GM20431 (cell line): ENCODE data around the gene TMEM161A.
"Not testable (repeated sequence)": the region's sequence is repeated elsewhere in the genome, so short reads cannot be mapped to it uniquely, and the experiment has no call there.

Experiments used
- in situ Hi-C: fragments of 300-500 bp; cut with MseI, MboI; formaldehyde crosslinking; loops from one replicate; pipeline ENCODE4 v1.15.0; 2020; ENCODE audit warnings: low sequenced_read_pairs; ENCODE audit not compliant: unreplicated experiment

Gene TMEM161A

DNA sequence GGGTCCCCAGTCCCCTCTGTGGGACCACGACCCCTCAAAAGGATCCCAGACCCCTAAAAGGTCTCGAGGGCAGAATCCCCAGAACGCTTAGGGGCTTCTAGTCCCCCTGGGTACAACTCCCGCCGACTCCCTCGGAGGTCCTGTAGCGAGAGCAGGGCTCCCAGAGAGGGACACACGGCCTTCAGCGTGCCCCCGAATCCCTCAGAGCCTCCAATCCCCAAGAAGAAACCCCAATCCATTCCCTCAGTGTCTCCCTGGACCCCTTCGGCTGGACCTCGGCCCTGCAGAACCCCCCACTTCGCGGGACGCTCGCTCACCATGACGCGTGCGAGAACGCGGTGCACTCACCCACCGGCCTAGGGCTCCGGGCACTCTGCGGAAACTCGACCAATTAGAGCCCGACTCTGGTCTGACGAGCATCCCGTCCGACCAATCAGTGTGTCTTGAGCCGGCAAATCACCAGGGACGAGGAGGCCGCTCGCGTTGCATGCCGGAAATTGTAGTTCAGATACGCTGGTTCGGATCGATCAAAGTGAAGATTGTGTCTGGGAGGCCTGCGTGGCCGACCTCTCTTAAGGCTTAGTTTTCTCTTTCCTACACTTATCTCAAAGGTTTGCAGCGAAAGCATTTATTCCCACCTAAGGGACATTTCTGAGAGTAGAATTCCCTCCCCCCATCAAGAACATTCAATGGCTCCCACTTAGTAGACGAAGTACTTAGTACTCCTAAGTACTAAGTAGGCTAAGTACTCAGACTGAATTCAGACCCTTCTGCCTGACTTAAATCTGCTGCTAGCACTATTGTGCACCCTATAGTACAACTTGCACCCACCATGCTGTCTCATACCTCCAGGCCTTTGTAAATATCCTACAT is at the start of gene TMEM161A:
TMEM161A (minus strand) TSS at position 370 of the 873 bp plus-strand sequence; CDS start at position 320, 50 bp downstream.
- in situ Hi-C loops, result no loop called here

- in situ Hi-C loops, result no loop called here
Measured at GRCh38 chr19:19186742-19187141, 48.5 kb upstream of the TMEM161A start.

DNA sequence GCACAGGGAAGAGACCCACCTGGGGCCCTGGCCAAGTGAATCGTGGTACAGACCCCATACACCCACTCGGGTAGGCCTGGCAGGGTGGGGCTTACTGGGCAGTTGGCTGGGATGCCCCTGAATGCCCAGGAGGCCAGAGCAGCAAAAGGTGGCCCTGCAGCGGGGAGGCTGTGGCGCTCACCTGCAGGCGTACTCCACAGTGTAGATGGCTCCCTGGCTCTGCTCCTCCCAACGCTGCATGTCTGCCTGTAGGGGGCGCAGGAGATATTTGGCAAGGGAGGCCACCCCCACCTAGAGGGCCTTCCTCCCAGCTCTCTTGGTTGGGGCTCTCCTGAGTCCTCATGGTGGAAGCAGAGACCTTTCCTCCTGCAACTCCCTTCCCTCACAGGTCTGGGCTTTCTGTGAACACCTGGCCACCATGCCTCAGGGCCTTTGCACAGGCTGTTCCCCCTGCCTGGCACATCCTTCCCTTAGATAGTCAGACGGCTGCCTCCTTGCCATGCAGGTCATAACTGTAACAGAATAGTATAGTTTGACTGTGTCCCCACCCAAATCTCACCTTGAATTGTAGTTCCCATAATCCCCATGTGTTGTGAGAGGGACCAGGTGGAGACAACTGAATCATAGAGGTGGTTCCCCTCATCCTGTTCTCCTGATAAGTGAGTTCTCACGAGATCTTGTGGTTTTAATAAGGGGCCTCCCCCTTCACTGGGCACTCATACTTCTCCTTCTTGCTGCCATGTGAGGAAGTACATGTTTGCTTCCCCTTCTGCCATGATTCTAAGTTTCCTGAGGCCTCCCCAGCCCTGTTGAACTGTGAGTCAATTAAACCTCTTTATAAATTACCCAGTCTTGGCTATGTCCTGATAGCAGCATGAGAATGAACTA is 47.8 kb upstream of the TMEM161A start:
- in situ Hi-C loops, result no loop called here

DNA sequence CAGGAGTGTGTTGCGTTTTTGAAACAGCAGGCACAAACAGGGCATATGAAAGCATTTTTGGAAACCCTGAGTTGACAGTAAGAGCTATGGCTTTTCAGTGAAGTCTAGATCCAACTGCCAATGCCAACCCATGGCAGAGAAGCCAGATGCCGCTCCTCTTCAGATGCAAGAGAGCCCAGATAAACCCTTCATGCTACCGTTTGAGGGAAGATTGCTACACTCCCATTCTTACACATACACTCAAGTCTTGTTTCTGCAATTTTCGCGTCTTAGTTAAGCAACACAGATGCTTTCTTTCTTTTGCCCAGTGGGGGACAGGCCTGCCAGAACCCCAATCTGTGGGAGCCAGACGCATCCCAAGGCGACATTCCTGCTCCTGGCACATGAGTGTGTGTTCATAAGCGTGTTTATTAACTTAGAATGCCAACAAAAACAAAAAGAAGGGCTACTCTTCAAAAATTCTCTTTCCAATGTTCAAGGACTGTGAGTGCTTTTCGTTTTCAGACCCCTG is 43.3 kb upstream of the TMEM161A start:
- in situ Hi-C loops, result no loop called here

GRCh38 chr19:19179548-19180441 is 41.5 kb upstream of the TMEM161A start:
- in situ Hi-C loops, result no loop called here

- in situ Hi-C loops, result no loop called here
Measured at GRCh38 chr19:19176950-19177349, 38.7 kb upstream of the TMEM161A start.

GRCh38 chr19:19173243-19173642 is 35.0 kb upstream of the TMEM161A start:
- in situ Hi-C loops, result not testable (repeated sequence)

- in situ Hi-C loops, result no loop called here
Measured at GRCh38 chr19:19171821-19172532, 33.7 kb upstream of the TMEM161A start.

DNA sequence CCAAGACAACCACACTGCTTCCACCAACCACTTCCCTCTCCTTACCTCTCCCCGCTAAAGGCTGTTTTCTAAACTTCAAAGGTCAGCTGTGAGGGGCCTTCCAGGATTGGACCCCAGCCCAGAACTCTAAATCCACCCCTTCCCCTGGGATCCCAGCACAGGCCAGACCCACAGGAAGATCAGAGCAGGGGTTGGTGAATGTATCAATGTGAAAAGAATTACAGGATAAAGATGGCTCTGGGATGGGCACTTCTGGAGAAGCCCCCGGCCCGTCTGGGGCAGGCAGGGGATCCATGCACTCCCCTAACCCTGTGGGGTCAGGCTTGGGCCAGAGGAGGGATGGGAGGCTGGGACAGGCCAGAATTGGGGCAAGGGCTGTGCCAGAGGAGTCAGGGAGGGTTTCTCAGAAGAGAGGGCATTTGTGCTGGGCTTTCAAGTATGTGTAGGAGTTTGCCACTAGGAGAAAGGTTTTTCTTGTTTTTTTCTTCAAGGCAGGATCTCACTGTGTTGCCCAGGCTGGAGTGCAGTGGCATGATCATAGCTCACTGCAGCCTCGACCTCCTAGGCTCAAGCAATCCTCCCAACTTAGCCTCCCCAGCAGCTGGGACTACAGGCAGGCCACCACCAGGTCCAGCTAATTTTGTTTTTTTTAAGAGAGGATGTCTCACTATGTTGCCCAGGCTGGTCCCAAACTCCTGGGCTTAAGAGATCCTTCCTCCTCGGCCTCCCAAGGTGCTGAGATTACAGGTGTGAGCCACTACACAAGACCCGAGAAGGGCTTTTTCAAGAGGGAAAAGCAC is 32.8 kb upstream of the TMEM161A start:
- in situ Hi-C loops, result no loop called here

DNA sequence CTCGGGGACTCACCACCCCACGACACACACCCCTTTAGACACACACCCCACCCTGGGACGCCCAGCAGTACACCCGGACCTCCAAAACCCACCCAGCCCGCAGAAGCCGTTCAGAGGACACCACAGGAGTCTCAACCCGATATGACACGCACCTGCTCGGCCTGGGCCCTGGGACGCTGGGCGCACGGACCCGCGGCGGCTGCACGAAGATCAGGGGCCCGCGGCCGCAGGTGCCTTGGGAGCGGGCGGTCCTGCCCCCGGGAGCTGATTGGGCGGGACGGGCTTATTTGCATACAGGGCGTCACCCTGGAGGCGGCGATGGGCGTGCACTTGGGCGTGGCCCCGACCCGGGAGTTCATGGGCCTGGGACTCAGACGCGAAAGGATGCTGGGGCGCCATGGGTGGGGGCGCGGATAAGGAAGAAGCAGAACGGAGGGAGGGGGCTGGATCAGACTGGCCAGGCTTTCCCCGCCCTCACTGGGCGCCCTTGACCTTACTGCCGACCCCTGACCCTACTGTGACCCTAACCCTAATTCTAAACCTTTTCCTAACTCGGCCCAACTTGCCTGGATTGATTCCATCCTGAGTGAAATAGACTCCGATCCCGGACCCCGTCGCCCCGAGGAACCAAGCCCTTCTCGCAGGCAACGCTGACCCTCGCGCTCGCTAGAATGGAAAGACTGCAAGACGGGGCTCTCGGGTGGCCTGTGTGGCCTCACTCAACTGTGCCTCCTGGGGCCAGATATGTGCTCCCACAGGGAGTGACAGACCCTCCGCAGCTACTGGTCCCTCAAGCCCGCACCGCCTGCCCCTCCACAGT is 32.0 kb upstream of the TMEM161A start, which contains the start of gene MEF2B:
MEF2B (minus strand) TSS at position 211 of the 820 bp plus-strand sequence. CDS start 19,528 bp downstream, outside the sequence.
- in situ Hi-C loops, result no loop called here

DNA sequence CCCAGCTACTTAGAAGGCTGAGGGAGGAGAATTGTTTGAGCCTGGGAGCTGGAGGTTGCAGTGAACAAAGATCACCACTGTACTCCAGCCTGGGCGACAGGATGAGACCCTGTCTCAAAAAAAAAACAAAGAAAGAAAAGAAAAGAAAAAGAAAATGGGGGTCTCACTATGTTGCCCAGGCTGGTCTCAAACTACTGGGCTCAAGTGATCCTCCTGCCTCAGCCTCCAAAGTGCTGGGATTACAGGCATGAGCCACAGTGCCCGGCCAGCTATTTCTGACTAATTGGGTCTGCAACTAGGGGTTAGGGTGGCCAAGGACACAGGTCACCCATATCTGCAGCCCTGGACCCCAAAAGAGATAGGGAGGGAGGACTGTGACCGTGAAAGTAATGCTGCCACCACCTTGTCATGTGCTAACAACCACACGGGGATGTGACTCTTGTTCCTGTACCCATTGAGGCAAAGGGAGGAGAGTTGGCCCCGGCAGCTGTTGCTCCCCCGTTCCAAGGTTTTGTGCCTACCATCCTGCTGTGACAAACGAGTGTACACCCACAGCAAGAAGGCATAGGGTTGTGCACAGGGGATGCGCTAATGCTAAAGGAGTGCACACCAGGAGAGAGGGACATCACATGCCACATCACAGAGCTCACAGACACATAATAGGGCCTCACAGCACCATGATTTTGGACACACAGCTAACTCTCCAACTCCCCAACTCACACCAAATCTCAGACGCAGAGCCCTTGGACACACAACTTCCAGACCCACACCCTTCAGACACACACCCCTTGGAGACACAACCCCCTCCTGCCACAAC is 31.2 kb upstream of the TMEM161A start:
- in situ Hi-C loops, result no loop called here

GRCh38 chr19:19167612-19168011 is 29.3 kb upstream of the TMEM161A start:
- in situ Hi-C loops, result no loop called here

DNA sequence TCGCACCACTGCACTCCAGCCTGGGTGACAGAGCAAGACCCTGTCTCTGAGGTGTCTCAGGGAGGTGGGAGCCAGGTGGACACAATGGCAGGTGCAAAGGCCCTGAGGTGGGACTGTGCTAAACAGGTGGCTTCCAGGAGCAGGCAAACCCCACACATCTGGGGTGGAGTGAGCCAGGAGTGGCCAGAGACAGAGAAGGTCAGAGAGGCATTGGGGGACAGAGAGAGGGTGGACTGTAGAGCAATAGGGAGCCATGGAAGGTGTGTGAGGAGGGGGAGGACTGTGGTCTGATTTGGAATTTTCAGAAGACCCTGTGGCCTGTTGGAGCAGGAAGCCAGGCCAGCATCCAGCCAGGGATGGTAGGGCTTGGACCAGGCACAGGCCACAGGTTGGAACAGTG is 27.1 kb upstream of the TMEM161A start:
- in situ Hi-C loops, result no loop called here

- in situ Hi-C loops, result no loop called here
Measured at GRCh38 chr19:19162495-19162894, 24.2 kb upstream of the TMEM161A start.

GRCh38 chr19:19160461-19161035 is 22.3 kb upstream of the TMEM161A start:
- in situ Hi-C loops, result no loop called here

DNA sequence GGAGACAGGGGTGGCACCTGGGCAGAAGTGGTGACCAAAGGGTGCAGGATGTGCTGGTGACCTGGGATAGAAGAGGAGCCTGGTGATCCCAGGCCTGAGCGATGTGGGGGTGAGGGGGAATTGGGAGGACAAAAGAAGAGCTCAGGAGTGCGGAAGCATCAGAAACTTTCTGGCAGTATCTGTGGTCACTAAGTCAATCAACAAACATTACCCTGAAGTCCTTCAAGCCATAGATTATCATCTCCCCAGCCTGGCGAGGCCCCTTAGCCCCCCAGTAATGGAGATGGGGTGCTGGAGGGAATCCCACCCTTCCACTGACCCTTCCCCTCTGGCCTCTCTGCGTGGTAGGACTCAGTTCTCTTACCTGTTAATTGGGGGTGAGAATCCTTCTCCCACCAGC is 21.3 kb upstream of the TMEM161A start:
- in situ Hi-C loops, result no loop called here
